Fibroblast of the conjunctiva (primary cell): ENCODE results near the gene ECSCR.

Experiments
- DNase-seq: peaks from one replicate; pipeline ENCODE4 v3.0.0-alpha.2; 2010; ENCODE audit warnings: low read depth

Gene ECSCR

DNA sequence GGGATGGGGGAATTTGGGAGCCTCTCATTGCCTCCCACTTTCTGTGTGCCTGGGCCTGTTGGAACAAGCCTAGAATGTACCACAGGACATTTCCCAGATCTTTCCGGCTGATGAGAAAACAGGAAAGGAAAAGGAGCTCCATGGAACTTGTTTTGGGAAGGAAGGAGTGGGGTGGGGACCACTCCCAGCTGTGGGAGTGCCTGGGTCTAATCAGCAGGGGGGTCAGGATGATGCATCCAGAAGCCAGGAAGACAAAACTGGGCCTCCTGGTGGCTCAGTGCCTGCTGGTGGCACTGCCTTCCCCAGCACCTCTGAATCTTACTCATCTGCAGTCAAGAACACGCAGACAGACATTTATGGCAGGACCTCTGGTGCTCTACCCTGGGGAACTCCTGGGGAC lies 11.0 kb upstream of the ECSCR start:
- DNase-seq = no peak

GRCh38 chr5:139473105-139473504 lies 10.6 kb upstream of the ECSCR start:
- DNase-seq = no peak

DNA sequence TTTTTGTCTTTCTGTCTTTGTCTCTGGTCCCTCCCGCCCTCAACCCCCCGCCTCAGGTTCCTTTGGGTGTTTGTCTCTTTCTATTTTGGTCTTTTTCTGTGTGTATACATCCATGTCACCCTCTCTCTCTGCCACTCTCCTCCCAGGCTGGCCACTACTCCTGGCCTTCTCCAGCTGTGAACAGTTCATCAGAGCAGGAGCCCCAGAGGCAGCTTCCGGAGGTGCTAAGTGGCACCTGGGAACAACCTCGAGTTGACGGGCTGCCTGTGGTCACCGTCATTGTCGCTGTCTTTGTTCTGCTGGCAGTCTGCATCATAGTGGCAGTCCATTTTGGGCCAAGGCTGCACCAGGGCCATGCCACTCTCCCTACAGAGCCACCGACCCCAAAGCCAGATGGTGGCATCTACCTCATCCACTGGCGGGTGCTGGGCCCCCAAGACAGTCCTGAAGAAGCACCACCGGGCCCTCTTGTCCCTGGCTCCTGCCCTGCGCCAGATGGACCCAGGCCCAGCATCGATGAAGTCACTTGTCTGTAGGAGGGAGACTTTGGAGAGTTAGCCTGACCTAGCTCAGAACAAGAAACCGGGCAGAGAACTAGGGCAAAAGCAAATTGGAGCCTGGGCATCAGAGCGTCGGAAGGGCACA lies 10.0 kb upstream of the ECSCR start:
- DNase-seq = no peak

DNA sequence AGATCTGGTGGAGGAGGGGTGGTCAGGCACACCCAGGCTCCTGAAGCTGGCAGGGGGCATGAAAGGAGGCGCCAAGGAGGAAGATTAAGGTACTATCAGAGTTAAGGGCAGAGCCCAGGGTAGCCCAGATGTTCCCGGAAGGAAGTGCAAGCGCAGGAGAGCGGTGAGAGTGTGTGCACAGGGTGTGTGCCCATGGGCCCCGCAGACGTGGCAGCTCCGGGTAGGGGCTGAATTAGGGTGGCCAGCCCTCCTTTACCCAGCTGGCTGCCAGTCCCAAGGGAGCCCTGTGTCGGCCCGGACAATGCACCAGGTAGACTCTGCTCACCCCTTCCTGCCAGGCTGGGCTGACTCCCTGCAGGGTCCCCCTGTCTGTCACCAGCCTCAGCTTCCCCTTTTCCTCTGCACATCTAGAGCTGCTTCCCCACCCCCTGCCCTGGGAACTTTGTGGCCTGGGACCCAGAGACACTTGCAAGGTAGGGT lies 8.3 kb upstream of the ECSCR start, which contains the start of gene SMIM33:
SMIM33 (plus strand) TSS at position 184 of the 480 bp plus-strand sequence; CDS start at position 302, 118 bp downstream.
- no peak for DNase-seq

- no peak for DNase-seq
These were observed 5.9 kb upstream of the ECSCR start for GRCh38 chr5:139468421-139468931.

DNA sequence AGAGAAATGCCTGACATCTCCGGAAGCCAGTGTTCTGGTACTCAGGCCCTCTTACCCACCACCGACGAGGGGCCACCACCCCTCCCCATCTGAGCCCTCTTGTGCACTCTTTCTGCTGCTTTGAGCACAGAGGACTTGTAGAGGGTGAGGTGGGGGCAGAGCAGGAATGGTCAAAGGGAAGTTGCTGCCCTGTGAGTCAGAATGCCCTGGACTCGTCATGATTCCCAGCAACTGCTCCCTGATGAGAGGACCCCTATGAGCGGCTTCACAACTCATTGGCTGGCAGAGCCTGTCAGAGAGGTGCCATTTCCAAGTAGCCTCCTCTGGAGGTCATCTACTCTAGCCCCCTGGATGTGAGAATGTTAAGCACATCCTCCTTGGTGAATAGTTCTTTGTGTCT lies 845 bp downstream of the ECSCR start:
- no peak for DNase-seq

- no peak for DNase-seq
These were observed 1.4 kb downstream of the ECSCR start for GRCh38 chr5:139461176-139461575.

GRCh38 chr5:139460455-139460854 lies 2.1 kb downstream of the ECSCR start:
- no peak for DNase-seq

DNA sequence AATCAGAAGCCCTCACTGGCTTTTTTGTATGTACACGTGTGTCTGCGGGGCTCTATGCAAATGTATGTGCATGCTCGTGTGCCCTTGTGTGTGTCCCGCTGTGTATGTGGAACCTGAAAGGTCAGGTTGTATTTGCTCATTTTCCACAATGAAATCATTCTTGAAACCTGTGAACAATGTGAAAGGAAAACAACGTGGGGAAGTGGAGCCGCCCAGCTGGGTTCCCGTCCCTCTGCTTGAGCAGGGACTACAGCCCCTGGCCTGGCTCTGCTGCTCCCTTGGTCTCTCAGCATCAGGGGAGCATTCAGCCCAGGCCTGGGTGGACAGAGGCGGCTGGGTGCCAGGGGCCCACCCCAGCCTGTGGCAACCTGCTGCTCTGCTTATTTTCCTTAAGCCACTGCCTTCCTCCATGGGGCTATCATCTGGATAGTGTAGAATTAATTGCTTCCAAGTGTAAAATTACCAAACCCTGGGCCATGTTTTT lies 3.0 kb downstream of the ECSCR start:
- DNase-seq = no peak

DNA sequence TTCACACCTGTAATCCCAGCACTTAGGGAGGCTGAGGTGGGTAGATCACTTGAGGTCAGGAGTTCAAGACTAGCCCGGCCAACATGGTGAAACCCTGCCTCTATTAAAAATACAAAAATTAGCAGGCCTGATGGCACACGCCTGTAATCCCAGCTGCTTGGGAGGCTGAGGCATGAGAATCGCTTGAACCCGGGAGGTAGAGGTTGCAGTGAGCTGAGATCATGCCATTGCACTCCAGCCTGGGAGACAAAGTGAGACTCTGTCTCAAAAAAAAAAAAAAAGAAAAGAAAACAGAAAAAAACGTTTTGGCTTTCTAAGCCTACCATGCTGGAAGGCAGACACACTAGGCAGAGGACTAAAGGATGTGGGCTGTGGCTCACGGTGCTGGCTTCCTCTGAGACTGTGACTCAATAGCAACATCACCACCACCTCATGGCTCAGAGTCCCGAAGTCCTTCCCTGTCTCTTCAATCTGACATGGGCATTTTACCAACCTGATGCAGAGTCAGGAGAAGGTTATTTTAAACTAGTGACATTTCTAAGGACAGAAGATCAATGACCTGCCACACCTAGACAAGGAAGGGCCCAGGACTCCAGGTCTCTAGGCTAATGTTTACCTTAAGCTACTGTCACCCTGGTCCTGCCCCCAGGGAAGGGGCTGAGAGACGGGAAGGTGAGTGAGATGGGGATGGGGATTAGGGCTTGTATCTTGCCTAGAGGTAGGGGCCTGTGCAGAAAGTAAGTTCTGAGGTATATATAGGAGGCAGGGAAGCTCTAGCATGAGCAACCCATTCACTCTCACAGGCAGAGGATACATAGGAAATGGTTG lies 3.7 kb downstream of the ECSCR start:
- DNase-seq = no peak

- no peak for DNase-seq
These were observed 4.8 kb downstream of the ECSCR start for GRCh38 chr5:139457653-139458306.

DNA sequence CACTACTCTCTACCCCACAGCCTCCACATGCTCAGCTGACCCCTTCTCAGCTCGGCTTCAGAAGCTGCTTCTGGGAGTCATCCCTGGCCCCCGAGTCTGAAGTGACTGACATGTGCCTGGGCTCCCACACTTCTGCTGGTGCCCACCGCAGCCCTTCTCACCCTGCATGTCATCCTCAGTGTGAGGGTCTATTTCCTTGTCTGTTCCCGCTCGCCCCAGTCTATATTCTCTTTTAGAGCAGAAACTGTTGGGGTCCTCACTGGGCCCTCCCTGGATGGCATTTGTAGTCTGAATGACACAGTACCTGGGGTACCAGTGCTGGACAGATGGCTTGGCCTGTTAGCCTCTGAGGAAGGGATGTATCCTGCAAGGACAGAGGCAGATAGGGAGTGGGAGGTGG lies 5.3 kb downstream of the ECSCR start:
- no peak for DNase-seq

- no peak for DNase-seq
These were observed 5.8 kb downstream of the ECSCR start for GRCh38 chr5:139456776-139457175.

GRCh38 chr5:139454568-139455290 lies 7.8 kb downstream of the ECSCR start:
- no peak for DNase-seq

- no peak for DNase-seq
These were observed 8.6 kb downstream of the ECSCR start for GRCh38 chr5:139453683-139454567.

DNA sequence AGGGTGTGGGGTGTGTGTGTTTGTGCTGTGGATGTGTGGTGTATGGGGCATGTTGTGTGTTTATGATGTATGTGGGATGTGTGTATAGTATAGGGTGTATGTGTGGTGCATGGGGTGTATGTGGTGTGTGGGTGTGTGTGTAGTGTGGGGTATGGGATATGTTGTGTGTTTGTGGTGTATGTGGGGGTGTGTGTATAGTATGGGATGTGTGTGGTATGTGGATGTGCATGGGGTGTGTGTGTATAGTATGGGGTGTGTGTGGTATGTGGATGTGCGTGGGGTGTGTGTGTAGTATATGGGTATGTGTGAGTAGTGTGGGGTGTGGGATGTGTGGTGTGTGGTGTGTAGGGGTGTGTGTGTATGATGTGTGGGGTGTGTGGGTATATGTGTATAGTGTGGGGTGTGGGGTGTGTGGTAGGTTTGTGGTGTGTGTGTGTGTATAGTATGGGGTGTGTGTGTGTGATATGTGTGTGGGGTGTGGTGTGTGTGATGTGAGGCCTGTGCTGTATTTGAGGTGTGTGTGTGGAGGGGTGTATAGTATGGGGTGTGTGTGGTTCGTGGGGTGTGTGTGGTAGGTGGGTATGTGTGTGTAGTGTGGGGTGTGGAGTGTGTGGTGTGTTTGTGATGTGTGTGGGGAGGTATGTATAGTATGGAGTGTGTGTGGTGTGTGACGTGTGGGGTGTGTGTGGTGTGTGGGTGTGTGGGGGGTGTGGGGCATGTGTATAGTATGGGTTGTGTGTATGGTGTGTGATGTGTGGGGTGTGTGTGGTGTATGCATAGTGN lies 10.5 kb downstream of the ECSCR start:
- DNase-seq = no peak

DNA sequence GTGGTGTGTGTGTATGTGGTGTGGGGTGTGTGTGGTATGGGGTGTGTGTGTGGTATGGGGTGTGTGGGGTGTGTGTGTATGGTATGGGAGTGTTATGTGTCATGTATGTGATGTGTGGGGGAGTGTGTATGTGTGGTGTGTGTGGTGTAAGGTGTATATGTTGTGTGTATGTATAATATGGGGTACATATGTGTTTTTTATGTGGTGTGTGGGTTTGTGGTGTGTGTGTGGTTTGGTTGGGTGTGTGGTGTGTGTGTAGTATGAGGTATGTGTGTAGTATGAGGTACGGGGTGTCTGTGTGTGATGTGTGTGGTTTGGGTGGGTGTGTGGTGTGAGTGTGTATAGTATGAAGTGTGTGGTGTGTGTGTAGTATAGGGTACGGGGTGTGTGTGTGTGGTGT lies 11.4 kb downstream of the ECSCR start:
- DNase-seq = no peak

GRCh38 chr5:139446956-139447779 lies 15.4 kb downstream of the ECSCR start:
- DNase-seq = no peak
